ENCODE results near the gene ANO9.

DNA sequence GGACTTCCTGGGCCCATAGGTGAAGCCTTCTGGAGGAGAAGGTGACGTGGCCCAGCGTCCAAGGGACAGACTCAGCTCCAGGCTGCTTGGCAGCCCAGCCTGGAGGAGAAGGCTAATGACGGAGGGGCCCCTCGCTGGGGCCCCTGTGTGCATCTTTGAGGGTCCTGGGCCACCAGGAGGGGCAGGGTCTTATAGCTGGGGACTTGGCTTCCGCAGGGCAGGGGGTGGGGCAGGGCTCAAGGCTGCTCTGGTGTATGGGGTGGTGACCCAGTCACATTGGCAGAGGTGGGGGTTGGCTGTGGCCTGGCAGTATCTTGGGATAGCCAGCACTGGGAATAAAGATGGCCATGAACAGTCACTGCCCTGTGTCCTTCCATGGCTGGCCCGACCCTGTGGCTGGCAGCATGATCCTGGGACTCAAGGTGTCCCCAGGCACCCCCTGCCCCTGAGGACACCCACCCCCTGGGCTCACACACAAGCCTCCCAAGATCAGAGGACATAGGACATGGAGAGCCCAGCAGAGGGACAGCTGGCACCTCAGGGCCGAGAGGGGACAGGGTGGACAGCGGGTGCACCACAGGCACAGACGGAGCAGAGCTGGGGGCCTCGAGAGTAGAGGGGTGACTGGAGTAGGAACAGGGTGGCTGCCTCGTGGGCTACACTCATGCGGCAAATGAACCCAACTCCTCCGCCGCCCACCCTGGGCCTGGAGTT lies 37.1 kb downstream of the ANO9 start:
- no peak for TF ChIP-seq EP300 (IDR thresholded peaks at IDR 0.05)
- TF ChIP-seq, protein P1, sequence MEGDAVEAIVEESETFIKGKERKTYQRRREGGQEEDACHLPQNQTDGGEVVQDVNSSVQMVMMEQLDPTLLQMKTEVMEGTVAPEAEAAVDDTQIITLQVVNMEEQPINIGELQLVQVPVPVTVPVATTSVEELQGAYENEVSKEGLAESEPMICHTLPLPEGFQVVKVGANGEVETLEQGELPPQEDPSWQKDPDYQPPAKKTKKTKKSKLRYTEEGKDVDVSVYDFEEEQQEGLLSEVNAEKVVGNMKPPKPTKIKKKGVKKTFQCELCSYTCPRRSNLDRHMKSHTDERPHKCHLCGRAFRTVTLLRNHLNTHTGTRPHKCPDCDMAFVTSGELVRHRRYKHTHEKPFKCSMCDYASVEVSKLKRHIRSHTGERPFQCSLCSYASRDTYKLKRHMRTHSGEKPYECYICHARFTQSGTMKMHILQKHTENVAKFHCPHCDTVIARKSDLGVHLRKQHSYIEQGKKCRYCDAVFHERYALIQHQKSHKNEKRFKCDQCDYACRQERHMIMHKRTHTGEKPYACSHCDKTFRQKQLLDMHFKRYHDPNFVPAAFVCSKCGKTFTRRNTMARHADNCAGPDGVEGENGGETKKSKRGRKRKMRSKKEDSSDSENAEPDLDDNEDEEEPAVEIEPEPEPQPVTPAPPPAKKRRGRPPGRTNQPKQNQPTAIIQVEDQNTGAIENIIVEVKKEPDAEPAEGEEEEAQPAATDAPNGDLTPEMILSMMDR (IDR thresholded peaks at IDR 0.05): no peak

Measured in esophagus muscularis mucosa (tissue), 3 donors.